HuH-7.5 (cell line): ENCODE data around the gene PDGFD.
"Not testable (repeated sequence)": the region's sequence is repeated elsewhere in the genome, so short reads cannot be mapped to it uniquely, and the experiment has no call there.

ENCODE experiments used
- DNase-seq: peaks from one replicate; pipeline ENCODE4 v3.0.0; 2011; ENCODE audit warnings: low spot score

PDGFD gene

GRCh38 chr11:104054911-104055529 is 108.9 kb downstream of the PDGFD start:
- DNase-seq: no peak

GRCh38 chr11:104053743-104054478 is 110.0 kb downstream of the PDGFD start:
- no peak for DNase-seq

- DNase-seq: no peak
These were observed 112.2 kb downstream of the PDGFD start for GRCh38 chr11:104051778-104052177.

- DNase-seq: no peak
These were observed 114.8 kb downstream of the PDGFD start for GRCh38 chr11:104049116-104049515.

- not testable (repeated sequence) for DNase-seq
These were observed 117.1 kb downstream of the PDGFD start for GRCh38 chr11:104046858-104047257.

- DNase-seq: no peak
These were observed 117.6 kb downstream of the PDGFD start for GRCh38 chr11:104046331-104046730.

GRCh38 chr11:104043678-104044239 is 120.2 kb downstream of the PDGFD start:
- no peak for DNase-seq

GRCh38 chr11:104043142-104043541 is 120.8 kb downstream of the PDGFD start:
- DNase-seq: no peak

GRCh38 chr11:104041792-104042191 is 122.2 kb downstream of the PDGFD start:
- DNase-seq: no peak

- no peak for DNase-seq
These were observed 127.0 kb downstream of the PDGFD start for GRCh38 chr11:104036995-104037394.

- DNase-seq: no peak
These were observed 127.4 kb downstream of the PDGFD start, which contains the start of gene DDI1 for GRCh38 chr11:104036588-104036987. Gene DDI1 (plus strand): TSS chr11:104036640. CDS start chr11:104036823, 183 bp downstream.

- DNase-seq: no peak
These were observed 130.4 kb downstream of the PDGFD start for GRCh38 chr11:104033561-104033960.

- peak; percentile 60 for DNase-seq
These were observed 130.8 kb downstream of the PDGFD start for GRCh38 chr11:104033134-104033533.

- no peak for DNase-seq
These were observed 135.3 kb downstream of the PDGFD start for GRCh38 chr11:104028476-104029263.

GRCh38 chr11:104024572-104024971 is 139.4 kb downstream of the PDGFD start:
- DNase-seq: no peak

GRCh38 chr11:104015649-104016415 is 148.1 kb downstream of the PDGFD start:
- DNase-seq: no peak

- DNase-seq: no peak
These were observed 152.9 kb downstream of the PDGFD start for GRCh38 chr11:104011044-104011443.

- no peak for DNase-seq
These were observed 154.2 kb downstream of the PDGFD start for GRCh38 chr11:104009744-104010143.

GRCh38 chr11:104005234-104005855 is 158.6 kb downstream of the PDGFD start:
- no peak for DNase-seq

- DNase-seq: no peak
These were observed 160.5 kb downstream of the PDGFD start for GRCh38 chr11:104003491-104003890.

- no peak for DNase-seq
These were observed 162.3 kb downstream of the PDGFD start for GRCh38 chr11:104001561-104002056.
